HG02623 (cell line): ENCODE data around the gene PIK3R5.

Experiments used
- ATAC-seq: cut with Tn5 transposase; IDR thresholded peaks from one replicate; pipeline ENCODE4 v1.9.1; 2021; ENCODE audit warnings: moderate library complexity; ENCODE audit not compliant: unreplicated experiment

PIK3R5 gene, protein sequence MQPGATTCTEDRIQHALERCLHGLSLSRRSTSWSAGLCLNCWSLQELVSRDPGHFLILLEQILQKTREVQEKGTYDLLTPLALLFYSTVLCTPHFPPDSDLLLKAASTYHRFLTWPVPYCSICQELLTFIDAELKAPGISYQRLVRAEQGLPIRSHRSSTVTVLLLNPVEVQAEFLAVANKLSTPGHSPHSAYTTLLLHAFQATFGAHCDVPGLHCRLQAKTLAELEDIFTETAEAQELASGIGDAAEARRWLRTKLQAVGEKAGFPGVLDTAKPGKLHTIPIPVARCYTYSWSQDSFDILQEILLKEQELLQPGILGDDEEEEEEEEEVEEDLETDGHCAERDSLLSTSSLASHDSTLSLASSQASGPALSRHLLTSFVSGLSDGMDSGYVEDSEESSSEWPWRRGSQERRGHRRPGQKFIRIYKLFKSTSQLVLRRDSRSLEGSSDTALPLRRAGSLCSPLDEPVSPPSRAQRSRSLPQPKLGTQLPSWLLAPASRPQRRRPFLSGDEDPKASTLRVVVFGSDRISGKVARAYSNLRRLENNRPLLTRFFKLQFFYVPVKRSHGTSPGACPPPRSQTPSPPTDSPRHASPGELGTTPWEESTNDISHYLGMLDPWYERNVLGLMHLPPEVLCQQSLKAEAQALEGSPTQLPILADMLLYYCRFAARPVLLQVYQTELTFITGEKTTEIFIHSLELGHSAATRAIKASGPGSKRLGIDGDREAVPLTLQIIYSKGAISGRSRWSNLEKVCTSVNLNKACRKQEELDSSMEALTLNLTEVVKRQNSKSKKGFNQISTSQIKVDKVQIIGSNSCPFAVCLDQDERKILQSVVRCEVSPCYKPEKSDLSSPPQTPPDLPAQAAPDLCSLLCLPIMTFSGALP

DNA sequence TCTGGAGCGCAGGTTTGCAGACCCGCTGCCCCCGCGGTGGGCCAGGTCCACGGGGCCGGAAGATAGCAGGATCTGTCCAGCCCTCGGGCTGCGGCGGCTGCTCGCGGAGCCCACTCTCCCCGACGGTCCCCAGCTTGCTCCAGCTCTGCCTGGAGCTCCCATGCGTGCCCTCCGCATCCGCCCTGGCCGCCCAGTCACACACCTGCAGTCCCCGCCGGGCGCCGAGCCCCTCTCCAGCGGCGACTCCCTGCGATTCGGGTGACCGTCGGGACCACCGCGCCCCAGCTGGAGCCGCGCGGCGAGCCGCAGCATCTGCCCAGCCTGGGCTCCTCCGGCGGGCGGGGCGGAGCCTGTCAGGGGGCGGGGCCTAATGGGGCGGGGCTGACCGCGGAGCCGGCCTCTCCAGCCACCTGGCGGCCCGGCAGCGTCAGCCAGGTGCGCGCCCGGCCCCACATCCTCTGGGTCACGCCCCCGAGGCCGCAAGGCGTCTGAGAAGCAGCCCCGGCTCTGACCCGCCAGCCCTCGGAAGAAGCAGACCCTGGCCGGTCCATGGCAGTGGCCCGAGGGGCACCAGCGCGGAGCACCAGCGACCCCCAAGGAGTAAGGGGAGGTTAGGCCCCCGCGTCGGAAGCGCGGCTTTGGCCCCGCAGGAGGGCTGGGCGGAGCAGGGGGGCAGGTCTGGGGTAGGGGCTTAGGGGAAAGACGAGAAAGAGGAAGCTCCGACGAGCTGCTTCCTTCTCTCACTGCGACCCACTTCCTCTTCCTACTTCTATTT is at the start of gene PIK3R5:
Gene PIK3R5 (minus strand): TSS at position 314 of the 775 bp plus-strand sequence. CDS start 54,213 bp downstream, outside the sequence.
- peak; percentile 49 for ATAC-seq

DNA sequence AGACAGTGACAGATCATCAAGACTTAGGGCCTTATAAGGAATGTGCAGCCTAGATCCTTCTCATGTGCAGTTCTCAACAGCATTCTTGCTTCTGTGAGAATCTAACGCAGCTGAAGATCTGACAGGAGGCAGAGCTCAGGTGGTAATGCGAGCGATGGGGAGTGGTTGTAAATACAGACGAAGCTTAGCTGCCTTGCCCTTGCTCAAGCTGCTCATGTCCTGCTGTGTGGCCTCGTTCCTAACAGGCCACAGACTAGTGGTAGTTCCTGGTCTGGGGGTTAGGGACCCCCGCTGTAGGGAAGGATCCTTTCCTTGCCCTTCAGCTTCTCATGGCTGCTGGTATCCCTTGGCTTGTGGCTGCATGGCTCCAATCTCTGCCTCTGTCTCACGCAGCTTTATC is 45.5 kb upstream of the PIK3R5 start:
- ATAC-seq: no peak

GRCh38 chr17:9009737-9010136 is 44.2 kb upstream of the PIK3R5 start:
- no peak for ATAC-seq

GRCh38 chr17:9009096-9009495 is 43.6 kb upstream of the PIK3R5 start:
- ATAC-seq: no peak

GRCh38 chr17:9007052-9007714 is 41.7 kb upstream of the PIK3R5 start:
- no peak for ATAC-seq

DNA sequence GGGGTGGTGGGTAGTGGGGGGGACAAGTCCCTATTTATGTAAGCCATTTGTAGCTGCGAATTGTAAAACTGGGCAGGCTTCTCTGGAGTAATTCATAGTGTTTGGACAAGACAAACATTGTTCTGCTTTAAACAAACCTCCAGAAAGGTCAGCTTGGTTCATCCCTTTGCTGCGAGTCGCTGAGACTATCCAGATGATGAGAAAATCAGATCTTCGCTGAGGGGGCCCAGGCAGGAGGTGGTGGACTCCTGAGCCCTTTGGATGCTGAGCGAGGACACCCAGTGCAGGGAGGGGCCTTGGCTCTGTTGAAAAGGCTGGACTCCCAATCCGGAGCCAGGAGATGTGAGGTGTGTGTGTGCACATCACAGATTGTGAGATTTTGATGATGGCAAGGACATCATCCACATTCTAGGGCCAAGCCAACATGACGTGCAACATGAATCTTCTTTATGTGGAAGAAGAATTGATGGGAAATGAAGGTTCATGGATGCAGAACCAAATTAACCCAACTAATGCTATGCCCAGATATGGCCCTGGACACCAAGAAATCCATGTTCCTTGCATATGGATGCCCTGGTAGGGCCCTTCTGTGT is 40.8 kb upstream of the PIK3R5 start:
- ATAC-seq: no peak

GRCh38 chr17:9004961-9005285 is 39.4 kb upstream of the PIK3R5 start:
- no peak for ATAC-seq

- no peak for ATAC-seq
Measured at GRCh38 chr17:9004132-9004960, 38.8 kb upstream of the PIK3R5 start.

DNA sequence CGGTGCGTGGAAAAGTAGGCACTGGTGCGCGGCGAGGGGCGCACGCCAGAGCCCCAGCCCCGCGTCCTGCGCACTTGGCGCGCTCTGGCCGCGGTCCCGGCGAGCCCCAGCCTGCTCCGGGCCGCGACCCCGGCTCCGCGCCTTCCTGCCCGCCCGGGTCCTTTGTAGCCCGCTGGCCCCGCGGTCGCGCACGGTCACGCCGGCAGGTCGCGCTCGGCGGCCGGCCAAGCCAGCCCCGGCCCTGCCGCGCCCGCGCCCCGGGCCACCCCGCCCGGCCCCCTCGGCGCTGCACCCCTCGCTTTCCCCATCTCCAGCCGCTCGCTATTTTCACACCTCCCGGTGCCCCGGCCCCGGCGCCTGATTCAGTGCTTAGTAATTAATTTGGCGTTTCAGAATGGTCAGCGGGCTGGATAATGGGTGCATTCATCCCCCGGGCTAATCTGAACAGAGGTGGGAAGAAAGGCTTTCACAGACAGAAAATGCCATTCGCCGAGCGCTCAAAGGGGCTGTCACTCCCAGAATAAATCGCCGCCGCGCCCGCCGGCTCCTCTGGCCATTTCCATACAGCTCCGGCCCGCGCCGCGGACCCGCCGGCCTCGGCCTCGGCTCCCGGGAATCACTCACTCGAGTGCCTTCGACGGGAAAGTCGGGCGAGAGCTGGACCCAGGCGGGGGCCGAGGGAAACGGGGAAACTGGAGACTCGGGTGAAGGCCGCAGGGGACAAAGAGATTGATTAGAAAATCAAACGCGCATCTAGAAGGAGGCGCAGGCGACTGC is 38.0 kb upstream of the PIK3R5 start:
- ATAC-seq: no peak

DNA sequence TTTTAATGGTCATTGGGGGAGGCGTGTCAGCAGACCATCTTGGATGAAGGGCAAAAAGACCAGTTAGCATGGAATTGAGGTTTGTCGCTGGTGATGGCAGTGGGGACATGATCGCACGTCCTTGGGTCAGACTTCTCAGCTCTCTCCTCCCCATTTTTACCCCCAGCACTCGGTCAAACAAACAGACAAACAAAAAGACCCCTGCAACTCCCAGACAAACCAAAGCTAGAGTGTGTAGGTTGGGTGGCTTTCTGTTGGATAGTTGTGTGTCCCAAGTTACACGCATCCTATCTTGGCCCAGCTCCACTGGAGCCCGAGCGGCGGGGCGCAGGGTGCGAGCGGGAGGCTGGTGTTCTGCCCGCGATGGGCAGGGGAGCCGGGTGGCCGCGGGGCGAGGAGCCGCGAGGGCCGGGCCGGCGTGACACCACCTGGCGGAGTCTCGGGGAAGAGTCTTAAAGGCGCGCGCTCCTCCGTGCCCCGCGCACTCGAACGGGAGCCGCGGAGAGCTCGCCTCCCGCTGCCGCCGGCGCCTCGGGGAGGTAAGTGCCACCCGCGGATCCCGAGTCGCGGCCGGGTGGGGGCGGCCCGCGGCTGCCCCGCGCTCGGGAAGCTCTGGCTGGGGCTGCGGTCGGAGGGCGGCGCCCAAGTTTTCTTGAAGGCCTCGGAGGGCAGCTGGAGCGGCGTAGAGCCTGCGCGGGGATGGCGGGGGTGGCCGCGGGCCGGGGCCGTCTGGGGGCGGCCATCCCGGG is 37.3 kb upstream of the PIK3R5 start:
- ATAC-seq: no peak

DNA sequence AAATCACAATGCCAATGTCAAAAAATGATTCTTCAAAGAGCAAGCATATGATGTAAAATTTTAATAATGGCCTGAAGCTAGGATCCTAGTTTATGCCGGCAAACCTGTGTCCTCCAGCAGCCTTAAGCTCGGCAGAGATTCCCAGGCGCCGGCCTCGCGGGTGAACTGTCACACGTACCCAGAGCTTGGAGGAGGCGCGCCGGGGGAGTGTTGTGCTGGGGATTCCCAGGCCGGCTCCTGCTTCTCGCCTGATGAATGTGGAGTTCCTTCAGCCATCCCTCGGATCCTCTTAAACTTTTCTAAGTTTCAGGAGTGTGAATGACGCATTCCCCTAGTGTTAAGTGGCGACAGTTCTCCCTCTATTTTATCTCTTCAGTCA is 36.7 kb upstream of the PIK3R5 start:
- ATAC-seq: no peak

GRCh38 chr17:9001559-9001958 is 36.1 kb upstream of the PIK3R5 start:
- ATAC-seq: no peak

GRCh38 chr17:8997994-8998628 is 32.6 kb upstream of the PIK3R5 start:
- ATAC-seq: no peak

DNA sequence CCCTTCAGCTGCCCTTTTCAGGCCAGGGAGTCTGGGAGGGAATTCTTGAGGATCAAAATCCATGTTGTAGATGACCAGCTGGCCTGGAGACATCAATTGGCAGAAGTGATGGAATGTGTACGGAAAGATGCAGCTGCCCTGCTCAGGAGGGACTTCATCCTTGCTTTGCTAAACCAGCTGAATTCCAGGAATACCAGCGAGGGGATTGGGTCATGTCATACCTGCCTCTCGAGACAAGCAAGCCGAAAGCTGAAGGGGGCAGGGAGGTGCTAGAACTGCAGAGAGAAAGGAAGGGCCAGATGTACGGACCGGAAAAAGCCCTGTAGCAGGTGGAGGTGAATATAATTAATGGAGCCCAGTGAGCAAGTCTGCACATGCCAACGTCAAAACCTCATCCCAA is 30.2 kb upstream of the PIK3R5 start:
- ATAC-seq: no peak

- no peak for ATAC-seq
Measured at GRCh38 chr17:8994319-8994718, 28.8 kb upstream of the PIK3R5 start.

DNA sequence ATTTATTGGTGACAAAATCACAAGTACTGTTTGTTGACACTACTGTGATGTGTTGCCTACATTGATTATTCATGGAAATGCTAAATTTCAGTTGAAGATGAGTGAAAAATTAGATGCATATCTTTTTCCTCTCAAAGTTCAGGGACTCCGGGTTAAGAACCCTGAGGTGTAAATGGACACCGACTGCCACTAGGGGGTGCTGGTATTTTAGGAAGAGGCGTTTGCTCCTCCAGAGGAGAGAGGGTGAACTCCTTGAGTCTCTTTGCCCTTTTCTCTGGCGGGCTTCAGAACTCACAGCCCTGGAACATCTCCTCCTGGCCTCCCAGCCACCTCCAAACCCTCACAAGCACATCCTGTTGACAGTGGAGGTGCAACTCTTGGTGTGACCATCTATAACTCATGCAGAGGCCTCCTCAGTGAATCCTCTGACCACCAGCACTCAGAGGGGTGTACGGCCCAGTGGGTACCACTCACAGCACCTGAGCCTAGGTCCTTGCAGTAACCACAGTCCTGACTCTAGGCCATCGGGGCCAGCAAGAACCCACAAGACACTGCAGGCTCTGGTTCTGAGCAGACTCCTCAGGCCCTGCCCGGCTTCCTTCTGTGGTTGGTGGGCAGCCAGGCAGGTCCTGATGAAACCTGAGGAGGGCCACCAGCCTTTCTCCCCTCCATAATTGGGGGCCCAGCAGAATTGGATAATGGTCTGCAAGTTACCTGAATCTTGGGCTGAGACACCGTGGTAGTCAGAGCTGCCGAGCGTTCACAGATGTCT is 26.2 kb upstream of the PIK3R5 start:
- no peak for ATAC-seq
